Prostate gland (tissue), 2 donors: ENCODE results near the gene TXNDC12.

Experiments used
- POLR2A ChIP-seq: fragments of 450-650 bp; IDR thresholded peaks from one replicate; pipeline ENCODE4 v1.6.1; 2016; ENCODE audit warnings: antibody characterized with exemption, mild to moderate bottlenecking
- POLR2AphosphoS5 ChIP-seq: sonication (generic); formaldehyde crosslinking; IDR thresholded peaks from one replicate; pipeline ENCODE4 v1.6.1; 2017; ENCODE audit warnings: antibody characterized with exemption
- TF ChIP-seq, protein P1 (sequence below), 4 experiments: fragments of 200-600 bp in 2 of 4; fragments of 450-650 bp in 2 of 4; sonication (generic) in 2 of 4; IDR thresholded peaks; 1 replicate in 3 of 4; 2 replicates in 1 of 4; pipeline ENCODE4 v1.5.1; 2016 to 2019; ENCODE audit warnings: antibody characterized with exemption in 4 of 4, mild to moderate bottlenecking in 2 of 4, moderate library complexity in 2 of 4

DNA sequence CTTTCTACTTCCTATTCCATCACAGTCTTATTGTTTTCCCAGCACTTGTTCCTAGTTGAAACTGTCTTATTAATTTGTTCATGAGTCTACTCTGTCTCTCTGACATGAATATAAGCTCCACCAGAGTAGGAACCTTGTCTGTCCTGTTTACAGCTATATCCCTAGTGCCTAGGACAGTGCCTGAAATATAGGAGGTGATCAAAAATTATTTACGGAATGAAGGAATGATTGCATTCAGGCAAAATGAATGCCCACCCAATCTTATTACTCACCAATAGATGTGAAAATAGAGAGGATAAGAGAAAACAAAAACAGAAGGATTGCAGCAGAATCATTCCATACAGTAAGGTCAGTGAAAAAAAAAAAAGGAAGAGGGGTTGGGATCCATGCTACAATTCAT is 1.1 kb downstream of the TXNDC12 start:
- TF ChIP-seq, protein P1, sequence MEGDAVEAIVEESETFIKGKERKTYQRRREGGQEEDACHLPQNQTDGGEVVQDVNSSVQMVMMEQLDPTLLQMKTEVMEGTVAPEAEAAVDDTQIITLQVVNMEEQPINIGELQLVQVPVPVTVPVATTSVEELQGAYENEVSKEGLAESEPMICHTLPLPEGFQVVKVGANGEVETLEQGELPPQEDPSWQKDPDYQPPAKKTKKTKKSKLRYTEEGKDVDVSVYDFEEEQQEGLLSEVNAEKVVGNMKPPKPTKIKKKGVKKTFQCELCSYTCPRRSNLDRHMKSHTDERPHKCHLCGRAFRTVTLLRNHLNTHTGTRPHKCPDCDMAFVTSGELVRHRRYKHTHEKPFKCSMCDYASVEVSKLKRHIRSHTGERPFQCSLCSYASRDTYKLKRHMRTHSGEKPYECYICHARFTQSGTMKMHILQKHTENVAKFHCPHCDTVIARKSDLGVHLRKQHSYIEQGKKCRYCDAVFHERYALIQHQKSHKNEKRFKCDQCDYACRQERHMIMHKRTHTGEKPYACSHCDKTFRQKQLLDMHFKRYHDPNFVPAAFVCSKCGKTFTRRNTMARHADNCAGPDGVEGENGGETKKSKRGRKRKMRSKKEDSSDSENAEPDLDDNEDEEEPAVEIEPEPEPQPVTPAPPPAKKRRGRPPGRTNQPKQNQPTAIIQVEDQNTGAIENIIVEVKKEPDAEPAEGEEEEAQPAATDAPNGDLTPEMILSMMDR (IDR thresholded peaks at IDR 0.05) = no peak
- TF ChIP-seq POLR2AphosphoS5 (no peak), POLR2A (no peak)
